Activated gamma-delta T cell treated with anti-CD3 and anti-CD28 coated beads, Interleukin-2, amount 50 U/mL, for 16 hours (primary cell): Measurements from ENCODE around the gene USP9X.
"Not testable (repeated sequence)": the region's sequence is repeated elsewhere in the genome, so short reads cannot be mapped to it uniquely, and the experiment has no call there.

ENCODE experiments used
- DNase-seq: peaks from one replicate; pipeline ENCODE4 v3.0.0-alpha.2; 2020; ENCODE audit warnings: low read depth

USP9X gene

DNA sequence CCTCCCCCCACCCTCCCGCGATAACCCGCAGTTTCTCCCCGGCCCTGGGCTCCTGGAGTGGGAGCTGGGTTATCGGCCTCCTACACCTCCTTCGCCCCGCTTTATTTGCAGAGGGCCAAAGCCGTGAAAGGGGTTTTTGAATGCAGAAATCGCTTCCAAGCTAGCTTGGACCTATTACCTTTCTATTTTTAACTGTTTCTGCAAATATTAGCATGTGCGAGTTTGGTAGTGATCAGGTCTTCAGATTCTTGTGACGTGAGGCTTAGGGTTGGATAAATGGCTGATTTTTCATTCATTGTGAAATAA, 1.3 kb downstream of the USP9X start:
- peak; percentile 3 for DNase-seq

GRCh38 chrX:41087201-41087600, 2.0 kb downstream of the USP9X start:
- no peak for DNase-seq

DNA sequence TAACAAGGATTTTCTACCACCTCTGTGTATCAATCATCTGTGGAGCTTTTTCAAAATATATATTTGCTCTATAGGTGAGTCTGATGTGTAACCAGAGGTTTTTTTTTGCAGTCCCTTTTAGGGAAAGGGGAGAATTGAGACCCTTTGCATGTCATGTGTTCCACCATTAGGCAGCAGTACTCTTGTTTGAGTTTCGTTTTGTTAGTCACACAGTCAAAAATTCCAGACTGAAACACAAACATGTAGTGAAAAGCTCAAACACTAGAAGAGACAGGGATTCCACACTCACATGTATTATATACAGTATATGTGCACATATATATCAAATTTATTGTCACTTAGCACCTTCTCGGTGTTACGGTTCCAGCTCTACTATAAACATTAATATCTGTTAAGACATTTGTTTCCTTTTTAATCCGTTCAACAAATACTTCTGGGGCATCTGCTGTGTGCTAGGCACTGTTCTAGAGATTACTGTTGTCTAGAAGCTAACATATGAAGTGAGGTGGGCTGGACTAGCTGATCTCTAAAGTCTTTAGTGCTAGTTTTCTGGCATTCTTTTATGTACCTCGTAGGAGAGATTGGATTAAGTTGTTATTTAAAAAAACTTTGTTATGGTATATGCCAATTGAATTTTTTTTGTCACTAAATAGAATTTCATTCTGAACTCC, 5.5 kb downstream of the USP9X start:
- DNase-seq, result no peak

DNA sequence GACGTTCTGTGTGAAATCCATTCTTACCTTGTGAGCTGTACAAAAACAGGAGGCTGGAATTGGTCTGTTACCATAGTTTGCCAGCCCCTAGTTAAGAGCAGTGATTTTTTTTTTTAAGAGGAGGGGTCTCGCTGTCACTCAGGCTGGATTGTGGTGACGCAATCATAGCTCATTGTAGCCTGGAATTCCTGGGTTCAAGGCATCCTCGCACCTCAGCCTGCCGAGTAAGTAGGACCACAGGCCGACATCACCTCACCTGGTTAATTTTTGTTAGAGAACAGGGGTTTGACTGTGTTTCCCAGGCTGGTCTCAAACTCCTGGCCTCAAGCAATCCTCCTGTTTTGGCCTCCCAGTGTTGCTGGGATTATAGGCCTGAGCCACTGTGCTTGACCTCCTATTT, 7.5 kb downstream of the USP9X start:
- DNase-seq, result no peak

DNA sequence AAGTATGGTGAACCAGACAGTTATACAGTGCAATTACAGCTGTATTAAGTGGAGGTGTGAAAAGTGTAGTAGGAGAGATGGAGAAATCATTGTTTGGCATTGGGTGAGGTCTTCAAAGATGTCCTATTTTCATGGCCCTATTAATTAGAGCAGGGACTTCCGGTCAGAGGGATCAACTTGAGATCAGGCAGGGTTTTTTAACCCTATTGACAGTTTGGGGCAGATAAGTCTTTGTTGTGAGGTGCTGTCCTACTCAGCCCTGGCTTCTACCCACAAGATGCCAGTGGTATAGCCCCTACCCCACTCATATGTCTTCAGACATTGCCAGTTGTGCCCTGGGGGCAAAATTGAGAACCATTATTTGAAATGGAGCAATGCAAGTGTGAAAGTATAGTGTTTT, 9.9 kb downstream of the USP9X start:
- DNase-seq, result no peak

- DNase-seq, result no peak
These were observed 10.7 kb downstream of the USP9X start for GRCh38 chrX:41095908-41096307.

- no peak for DNase-seq
These were observed 11.2 kb downstream of the USP9X start for GRCh38 chrX:41096339-41096955.

DNA sequence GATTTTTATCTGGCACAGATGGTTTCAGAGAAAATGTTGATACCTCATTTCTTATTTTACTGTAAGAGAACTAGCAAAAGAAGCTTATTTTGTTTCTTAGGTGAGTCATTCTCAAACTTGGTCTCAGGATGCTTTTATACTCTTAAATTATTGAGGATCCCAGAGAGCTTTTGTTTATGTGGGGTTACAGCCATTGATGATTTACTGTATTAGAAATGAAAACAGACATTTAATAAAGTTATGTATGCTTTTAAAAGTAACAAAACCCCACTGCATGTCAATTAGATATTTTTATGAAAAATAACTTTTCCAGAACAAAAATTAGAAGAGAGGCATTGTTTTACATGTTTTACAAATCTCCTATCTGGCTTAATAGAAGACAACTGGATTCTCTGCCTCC, 12.1 kb downstream of the USP9X start:
- DNase-seq, result no peak

GRCh38 chrX:41100200-41100599, 15.0 kb downstream of the USP9X start:
- no peak for DNase-seq

- no peak for DNase-seq
These were observed 15.6 kb downstream of the USP9X start for GRCh38 chrX:41100819-41101218.

GRCh38 chrX:41105005-41105404, 19.8 kb downstream of the USP9X start:
- DNase-seq, result no peak

DNA sequence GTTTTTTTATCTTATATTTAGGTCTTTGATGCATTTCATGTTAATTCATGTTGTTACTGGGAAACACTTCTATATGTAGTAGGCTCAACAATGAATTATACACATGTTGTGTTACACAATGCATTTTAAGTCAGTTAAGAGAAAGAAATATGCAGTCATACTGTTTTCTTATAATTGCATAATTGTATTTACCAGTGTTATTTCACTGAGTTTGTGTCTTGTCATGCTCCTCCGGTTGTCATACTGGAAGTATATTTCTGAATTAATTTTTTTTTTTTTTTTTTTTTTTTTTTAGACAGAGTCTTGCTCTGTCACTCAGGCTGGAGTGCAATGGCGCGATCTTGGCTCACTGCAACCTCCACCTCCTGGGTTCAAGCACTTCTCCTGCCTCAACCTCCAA, 21.0 kb downstream of the USP9X start:
- DNase-seq, result not testable (repeated sequence)

- no peak for DNase-seq
These were observed 22.8 kb downstream of the USP9X start for GRCh38 chrX:41108007-41108406.

GRCh38 chrX:41108463-41109205, 23.4 kb downstream of the USP9X start:
- no peak for DNase-seq

GRCh38 chrX:41110801-41111625, 25.8 kb downstream of the USP9X start:
- DNase-seq, result no peak

GRCh38 chrX:41115104-41115425, 29.8 kb downstream of the USP9X start:
- DNase-seq, result peak; percentile 28

- no peak for DNase-seq
These were observed 31.7 kb downstream of the USP9X start for GRCh38 chrX:41116948-41117347.

DNA sequence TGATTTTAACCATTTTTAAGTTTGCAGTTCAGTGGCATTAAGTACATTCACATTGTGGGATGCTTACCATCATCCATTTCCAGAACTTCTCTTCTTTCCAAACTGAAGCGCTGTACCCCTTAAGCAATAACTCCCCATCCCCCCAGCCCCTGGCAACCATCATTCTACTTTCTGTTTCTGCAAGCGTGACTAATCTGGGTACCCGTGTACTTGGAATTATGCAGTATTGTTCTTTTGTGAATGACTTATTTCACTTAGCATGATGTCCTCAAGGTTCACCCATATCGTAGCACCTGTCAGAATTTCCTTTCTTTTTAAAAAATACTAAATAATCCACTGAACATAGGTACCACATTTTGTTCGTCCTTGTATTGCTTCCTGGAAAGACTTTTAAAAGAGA, 32.9 kb downstream of the USP9X start:
- DNase-seq, result no peak

DNA sequence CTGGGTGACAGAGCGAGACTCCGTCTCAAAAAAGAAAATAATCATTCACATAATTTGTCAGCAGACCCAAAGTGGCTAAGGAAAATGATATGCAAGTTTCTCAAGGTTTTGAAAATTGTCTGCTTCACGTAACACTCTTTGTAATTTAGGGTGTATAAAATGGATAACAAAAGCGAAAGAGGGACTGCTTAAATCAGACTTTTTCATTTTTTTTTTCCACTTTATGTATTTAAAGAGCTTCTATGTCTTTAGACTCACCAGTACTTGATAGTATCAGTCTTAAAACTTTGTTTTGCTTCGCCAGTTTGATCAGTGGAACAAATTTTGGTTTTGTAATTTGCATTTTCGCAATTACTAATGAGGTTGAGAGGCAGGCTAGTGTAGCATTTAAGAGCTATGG, 34.6 kb downstream of the USP9X start:
- no peak for DNase-seq

- DNase-seq, result no peak
These were observed 36.5 kb downstream of the USP9X start for GRCh38 chrX:41121766-41122165.

DNA sequence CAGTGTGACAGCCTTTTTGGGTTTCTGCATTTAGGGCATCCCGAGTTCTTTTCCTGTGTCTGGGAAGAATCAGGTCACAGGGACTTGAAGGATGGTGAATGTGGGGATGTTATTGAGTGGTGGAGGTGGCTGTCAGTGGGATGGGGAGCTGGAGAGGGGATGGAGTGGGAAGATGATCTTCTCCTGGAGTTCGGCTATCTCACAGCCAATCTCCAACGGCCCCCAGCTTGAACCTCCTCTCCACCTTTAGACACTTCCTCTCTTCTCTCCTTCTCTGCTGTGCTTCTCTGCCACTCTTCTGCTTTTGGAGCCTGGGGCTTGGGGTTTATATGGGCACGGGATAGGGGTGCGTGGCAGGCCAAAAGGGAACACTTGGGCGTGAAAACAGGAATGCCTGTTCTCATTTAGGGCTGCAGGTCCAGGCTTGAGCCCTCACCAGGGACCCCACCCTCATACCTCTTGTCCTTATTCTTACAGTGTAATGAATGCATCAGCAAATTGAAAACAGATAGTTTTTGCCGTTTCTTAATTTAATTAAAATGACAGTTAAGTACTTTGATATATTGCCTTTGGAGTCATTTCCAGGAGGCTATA, 37.5 kb downstream of the USP9X start:
- no peak for DNase-seq

DNA sequence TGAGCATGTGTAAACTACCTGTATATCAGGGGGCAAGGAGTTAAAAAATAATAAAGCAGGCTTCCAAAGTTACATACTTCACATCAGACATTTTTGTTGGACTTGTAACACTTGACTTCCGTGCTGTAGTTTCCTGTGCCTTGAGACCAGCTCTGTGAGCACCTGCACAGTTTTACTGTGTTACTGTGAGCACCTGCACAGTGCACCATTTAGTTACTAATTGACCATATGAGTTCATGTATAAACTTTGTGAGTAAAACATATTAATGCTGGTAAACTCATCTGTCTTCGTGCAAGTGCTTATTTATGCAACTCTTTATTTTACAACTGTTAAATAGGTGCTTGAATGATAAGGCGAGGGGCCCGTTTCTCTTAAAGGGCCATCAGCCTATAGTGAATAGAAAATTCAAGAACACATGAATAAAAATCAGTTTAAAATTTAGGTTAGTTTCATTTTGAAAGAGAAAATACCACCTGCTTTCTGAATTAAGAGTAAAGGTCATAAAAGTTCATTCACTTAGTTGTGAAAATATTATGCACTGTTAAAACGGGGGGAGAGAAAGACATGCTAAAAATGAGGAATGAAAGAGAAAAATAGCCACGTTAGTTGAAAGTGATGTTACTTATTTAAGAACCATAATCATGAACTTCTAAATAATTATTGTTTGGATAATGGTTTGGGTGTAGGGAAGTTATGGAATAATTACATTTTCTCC, 42.4 kb downstream of the USP9X start:
- DNase-seq, result no peak
